Measurements from ENCODE around the gene PAPOLA. TPM values are rescaled to one million over a fixed set of nuclear protein-coding genes. Genes with fewer than 3 reads are reported as not detected.

PAPOLA gene
- total RNA-seq, 1 experiment from 2014 or later = 125 TPM

DNA sequence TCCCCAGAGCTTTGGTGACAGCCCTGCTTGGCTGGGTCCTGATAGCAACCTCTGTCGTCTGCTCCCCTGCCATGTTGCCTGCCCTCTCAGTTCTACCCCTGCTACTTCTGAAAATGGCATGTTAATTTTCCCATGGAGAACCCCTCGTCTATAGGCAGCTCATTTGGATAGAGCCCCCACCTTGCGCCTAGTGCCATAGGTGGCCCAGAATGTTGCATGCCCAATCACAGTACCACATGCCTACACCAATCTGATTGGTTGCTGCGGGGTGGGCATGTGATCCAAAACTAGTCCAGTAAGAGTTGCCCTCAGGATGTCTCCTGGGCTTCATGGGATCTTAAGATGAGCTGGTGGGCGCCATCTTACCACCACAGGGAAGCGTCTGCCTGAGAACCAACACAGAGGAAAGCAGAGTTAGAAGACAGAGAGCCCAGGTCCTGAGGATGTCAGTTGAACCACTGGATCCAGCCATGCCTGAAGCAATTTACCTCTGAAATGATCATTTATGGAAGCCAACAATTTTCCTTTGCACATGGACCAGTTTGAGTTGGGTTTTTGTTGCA, 85.7 kb downstream of the PAPOLA start:
- H3K9me3 ChIP-seq (ENCODE audit: control insufficient read depth, insufficient read depth, low read depth, low read length) = no peaks in the 10 kb centered on the region
- POLR2A ChIA-PET = no interaction called here
- no peak overlapping the region for H3K27ac ChIP-seq (ENCODE audit: low read length)
- no peak for TF ChIP-seq REST (IDR thresholded peaks at IDR 0.05; ENCODE audit: insufficient read depth in 1 of 2, low read depth in 2 of 2, low read length in 1 of 2)
- TF ChIP-seq SIN3A (IDR thresholded peaks at IDR 0.05; ENCODE audit: borderline replicate concordance, insufficient read depth, low read depth, low read length) = no peak
- TF ChIP-seq TCF7L2 (IDR thresholded peaks at IDR 0.05; ENCODE audit: low read depth, low read length) = no peak
- TF ChIP-seq POLR2AphosphoS5 (IDR thresholded peaks at IDR 0.05; ENCODE audit: low read depth, low read length) = no peak
- no peak for TF ChIP-seq CTCF (IDR thresholded peaks at IDR 0.05)
- ATAC-seq (no peak), DNase-seq (ENCODE audit: low read depth, low spot score) (no peak)
- in situ Hi-C loops (cut with HindIII; ENCODE audit: low pct_unique_long_range_greater_than_20kb, low sequenced_read_pairs) = no loop called here
- CTCF ChIA-PET = no interaction called here
- no peaks in the 10 kb centered on the region for H3K36me3 ChIP-seq (ENCODE audit: control insufficient read depth, insufficient read depth, low read length)
- BruUV-seq (replicated peaks) = no TSS peak
- H3K27me3 ChIP-seq (ENCODE audit: control insufficient read depth, insufficient read depth, low read length) = no peaks in the 10 kb centered on the region
- intact Hi-C loops (cut with micrococcal nuclease; ENCODE audit: unreplicated experiment) = no loop called here
- no peak overlapping the region for H3K4me3 ChIP-seq (ENCODE audit: low read depth in 2 of 2, low read length in 2 of 2)
- no peaks in the 10 kb centered on the region for H3K4me1 ChIP-seq (ENCODE audit: control insufficient read depth, insufficient read depth, low read length)

GRCh38 chr14:96588410-96589257, 86.5 kb downstream of the PAPOLA start:
- DNase-seq (ENCODE audit: low read depth, low spot score) = no peak
- ATAC-seq = no peak
- POLR2A ChIA-PET = no interaction called here
- intact Hi-C loops (cut with micrococcal nuclease; ENCODE audit: unreplicated experiment) = no loop called here
- H3K27ac ChIP-seq (ENCODE audit: low read length) = no peak overlapping the region
- in situ Hi-C loops (cut with HindIII; ENCODE audit: low pct_unique_long_range_greater_than_20kb, low sequenced_read_pairs) = no loop called here
- no peak overlapping the region for H3K4me3 ChIP-seq (ENCODE audit: low read depth in 2 of 2, low read length in 2 of 2)
- H3K9me3 ChIP-seq (ENCODE audit: control insufficient read depth, insufficient read depth, low read depth, low read length) = no peaks in the 10 kb centered on the region
- CTCF ChIA-PET = no interaction called here
- no TSS peak for BruUV-seq (replicated peaks)
- TF ChIP-seq CTCF (IDR thresholded peaks at IDR 0.05) (no peak), TCF7L2 (IDR thresholded peaks at IDR 0.05; ENCODE audit: low read depth, low read length) (no peak), REST (IDR thresholded peaks at IDR 0.05; ENCODE audit: insufficient read depth in 1 of 2, low read depth in 2 of 2, low read length in 1 of 2) (no peak), POLR2AphosphoS5 (IDR thresholded peaks at IDR 0.05; ENCODE audit: low read depth, low read length) (no peak), SIN3A (IDR thresholded peaks at IDR 0.05; ENCODE audit: borderline replicate concordance, insufficient read depth, low read depth, low read length) (no peak)
- no peaks in the 10 kb centered on the region for H3K36me3 ChIP-seq (ENCODE audit: control insufficient read depth, insufficient read depth, low read length)
- no peaks in the 10 kb centered on the region for H3K4me1 ChIP-seq (ENCODE audit: control insufficient read depth, insufficient read depth, low read length)
- H3K27me3 ChIP-seq (ENCODE audit: control insufficient read depth, insufficient read depth, low read length) = no peaks in the 10 kb centered on the region

Data from Panc1 (cell line).